ENCODE results near the gene RIMBP3C.
"Not testable (repeated sequence)": the region's sequence is repeated elsewhere in the genome, so short reads cannot be mapped to it uniquely, and the experiment has no call there.

DNA sequence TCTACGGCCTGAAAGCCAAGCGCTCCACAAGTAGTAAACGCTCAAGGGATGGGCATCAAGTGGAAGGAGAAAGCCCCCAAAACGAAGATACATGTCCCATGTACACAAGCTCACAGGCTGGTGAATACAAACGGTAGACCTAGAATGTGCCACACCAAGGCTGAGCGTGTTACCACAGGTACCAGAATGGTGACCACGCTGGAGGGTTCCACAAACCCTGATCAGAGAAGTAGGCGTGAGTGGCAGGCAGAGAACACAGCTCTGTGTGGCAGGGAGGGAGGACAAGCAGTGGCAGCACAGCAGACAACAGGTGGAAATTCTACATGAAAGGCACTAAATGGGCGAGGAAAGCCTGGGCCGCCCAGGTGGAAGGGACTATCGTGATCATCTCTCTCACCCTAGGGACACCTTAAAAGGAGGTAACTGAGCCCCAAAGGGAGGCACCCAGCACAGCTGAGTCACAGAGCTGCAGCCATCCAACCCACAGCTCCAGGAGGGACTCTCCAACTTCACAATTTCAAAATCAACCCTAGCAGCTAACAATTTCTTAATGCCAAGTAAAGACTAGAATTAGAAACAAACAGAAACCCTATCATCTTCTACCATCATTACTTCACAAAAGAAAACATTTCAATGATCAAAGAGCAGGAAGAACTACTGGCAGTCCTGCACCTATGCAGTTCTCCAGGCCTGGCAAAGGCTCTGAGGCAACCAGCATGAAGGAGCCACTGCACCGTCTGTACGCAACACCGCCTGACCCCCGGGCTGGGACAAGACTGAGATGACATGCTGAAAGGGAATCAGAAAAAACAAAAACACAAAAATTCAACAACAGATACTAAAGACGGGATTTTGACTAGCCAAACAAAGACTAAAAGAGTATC, 51.4 kb downstream of the RIMBP3C start:
- TF ChIP-seq, protein P1, sequence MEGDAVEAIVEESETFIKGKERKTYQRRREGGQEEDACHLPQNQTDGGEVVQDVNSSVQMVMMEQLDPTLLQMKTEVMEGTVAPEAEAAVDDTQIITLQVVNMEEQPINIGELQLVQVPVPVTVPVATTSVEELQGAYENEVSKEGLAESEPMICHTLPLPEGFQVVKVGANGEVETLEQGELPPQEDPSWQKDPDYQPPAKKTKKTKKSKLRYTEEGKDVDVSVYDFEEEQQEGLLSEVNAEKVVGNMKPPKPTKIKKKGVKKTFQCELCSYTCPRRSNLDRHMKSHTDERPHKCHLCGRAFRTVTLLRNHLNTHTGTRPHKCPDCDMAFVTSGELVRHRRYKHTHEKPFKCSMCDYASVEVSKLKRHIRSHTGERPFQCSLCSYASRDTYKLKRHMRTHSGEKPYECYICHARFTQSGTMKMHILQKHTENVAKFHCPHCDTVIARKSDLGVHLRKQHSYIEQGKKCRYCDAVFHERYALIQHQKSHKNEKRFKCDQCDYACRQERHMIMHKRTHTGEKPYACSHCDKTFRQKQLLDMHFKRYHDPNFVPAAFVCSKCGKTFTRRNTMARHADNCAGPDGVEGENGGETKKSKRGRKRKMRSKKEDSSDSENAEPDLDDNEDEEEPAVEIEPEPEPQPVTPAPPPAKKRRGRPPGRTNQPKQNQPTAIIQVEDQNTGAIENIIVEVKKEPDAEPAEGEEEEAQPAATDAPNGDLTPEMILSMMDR (IDR thresholded peaks at IDR 0.05; ENCODE audit: control extremely low read depth in 1 of 3, insufficient read depth in 1 of 3, low read depth in 1 of 3, low read length in 3 of 3): not testable (repeated sequence)
- not testable (repeated sequence) for TF ChIP-seq PHF8 (conservative IDR thresholded peaks at IDR 0.05; ENCODE audit: low read depth, low read length); JUN (IDR thresholded peaks at IDR 0.05; ENCODE audit: low read depth, low read length)
